Eye (tissue), 1 donor: Measurements from ENCODE around the gene PPARA.

Experiments used
- DNase-seq: peaks from one replicate; pipeline ENCODE4 v3.0.0-alpha.2; 2015

PPARA gene

DNA sequence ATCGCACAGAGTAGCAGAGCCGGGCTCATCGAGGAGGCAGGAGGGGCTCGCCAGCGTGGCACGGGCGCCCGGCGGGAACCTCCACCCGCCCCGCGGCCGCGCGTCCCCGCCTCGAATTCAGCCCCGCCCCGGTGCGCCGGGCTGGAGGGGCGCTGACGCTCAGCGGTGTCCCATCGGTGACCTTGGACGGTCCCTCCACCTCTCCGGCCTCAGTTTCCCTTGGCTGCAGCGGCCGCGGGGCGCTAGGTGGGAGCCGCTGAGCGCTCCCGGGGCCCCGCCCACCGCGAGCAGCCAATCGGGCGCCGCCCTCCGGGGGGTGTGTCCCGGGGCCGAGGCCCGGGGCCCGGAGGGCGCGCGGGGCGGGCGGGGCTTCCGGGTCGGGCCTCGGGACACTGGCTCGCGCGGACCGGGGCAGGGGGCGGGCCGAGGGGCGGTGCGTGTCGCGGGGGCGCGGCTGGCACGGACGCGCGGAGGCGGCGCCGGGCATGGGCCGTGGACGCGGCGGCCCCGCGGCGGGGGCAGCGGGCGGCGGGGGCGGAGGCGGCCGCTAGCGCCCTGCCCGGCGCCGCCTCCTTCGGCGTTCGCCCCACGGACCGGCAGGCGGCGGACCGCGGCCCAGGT lies at the start of gene PPARA:
Gene PPARA (plus strand): TSS at position 493 of the 621 bp plus-strand sequence. CDS start 47,858 bp downstream, outside the sequence.
- DNase-seq: peak; percentile 85

DNA sequence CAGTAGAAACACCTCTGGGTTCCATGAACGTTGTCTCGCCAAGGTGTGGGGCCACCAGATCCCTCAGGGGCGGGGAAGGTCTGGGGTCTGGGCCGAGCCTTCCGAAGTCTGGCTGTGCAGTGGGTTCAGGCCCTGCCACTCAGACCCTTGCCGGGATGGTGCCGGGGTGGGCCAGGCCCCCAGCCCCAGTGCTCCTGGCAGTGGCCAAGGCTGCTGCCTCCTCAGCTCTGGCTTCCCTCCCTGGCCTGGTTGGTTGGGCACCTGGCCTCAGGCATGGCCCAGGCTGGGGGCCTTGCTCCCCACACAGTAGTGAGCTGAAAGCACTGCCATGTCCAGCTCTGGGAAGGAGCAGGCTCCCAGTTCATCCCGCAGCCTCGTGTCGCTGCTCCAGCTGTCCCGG lies 48.2 kb upstream of the PPARA start:
- DNase-seq: no peak

DNA sequence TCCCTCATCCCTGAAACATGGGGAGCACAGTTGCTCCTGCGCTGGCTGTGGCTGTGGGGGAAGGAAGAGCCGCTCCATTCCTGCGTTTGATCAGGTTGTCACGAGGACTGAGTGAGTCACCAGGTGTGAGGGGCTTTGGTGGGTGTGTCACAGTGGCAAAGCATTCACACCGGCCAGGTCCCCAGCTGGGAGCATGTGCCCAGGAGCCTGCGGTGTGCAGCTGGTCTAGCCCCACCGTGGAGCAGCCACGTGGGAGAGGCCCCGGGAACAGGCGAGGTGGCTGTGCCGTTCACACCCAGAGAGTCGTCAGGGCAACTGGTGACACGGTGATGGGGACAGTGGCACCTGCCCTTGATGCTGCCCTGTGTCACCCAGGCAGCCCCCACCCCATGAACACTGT lies 47.6 kb upstream of the PPARA start:
- no peak for DNase-seq

DNA sequence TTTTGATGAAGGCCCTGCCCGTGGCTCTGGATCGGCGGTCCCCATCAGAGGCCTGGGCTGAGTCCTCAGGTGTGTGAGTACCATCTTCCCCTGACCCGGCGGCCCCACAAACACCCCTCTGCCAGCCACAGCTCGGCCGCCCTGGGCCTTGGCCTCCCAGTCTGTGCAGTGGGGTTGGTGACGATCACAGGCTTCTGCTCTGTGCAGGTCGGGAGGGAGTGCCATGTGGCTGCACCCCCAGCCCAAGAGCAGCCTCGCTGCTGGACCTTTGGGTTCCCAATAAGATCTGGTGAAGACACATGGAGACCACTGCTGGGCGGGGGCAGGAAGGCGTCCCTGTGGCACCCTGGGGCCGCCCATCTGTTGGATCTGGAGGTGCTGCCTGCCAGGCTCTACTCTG lies 47.1 kb upstream of the PPARA start:
- DNase-seq: no peak

DNA sequence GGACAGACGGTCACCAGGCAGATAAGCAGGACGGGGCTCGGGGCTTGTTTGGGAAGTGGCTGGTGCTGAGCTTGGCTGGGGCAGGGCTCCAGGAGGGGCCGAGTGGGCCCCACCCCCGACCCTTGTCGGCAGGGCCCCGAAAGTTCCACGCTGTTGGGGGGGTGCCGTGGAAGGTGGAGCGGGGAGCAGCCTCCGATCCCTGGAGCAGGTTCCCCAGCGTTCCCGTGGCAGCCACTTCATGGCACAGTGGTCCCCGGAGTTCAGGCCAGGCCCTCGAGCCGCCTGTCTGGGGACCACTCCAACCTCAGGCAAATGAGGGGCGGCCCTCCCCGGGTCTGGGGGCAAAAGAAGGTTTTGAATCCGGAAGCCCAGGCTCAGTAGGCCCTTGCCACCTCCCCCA lies 46.7 kb upstream of the PPARA start:
- DNase-seq: no peak

DNA sequence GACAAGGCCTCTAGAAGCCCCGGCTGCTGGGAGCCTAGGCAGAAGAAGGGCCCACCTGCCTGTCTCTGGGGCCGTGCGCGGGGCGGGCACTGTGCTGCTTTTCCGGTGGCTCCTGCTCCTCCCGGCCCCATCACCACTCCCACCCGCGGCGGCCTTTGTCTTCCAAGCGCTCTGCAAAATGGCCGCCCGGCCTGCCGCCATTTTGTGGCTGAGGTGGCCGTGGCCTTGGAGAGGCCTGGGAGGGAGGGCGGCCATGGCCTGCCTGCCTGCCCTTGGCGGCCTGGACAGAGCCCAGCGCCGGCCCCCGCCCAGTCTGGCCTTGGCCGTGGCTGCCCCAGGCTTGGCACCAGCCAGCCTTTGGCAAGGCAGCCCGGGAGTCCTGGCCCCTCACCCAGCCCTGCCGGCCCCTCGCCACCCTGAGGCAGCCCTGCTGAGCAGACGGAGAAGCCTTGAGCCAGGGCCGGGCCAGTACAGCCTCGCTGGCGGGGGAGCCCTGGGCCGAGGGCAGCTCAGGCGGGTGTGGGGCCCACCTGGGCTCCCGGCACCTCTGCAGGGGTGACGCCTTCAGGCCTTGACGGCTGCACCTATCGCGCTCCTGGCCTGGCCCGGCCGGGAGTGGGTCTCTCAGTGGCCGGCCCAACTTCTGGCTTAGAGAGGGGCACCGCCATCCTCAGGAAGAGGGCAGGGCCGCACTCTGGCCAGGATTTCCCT lies 46.0 kb upstream of the PPARA start:
- DNase-seq: no peak

DNA sequence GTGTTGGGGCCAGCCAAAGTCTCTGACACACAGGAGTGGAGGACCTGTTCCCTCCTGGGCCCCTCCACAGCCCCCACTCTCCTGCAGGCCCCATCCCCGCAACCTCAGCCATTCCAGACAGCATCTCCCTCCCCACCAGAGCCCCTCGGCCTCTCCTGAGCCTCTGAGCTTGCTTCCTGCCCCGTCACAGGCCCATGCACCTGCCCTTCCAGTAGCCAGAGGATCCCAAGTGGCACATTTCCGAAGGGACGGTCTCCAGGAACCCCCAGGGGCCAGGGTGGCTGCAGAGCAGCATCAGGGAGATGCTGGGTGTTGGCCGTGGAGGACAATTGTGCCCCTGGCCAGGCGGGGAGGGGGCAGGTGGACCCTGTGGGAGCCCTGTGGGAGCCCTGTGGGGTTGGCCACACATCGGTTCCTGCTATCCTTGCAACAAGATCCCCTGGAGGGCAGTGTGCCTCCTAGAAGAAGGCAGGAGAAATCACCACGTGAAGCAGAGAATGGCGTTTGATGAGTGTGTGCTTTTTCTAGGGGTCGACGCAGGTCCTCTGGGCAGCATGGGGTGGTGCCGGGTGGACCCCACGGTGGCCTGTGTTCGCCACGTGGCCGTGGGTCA lies 45.3 kb upstream of the PPARA start:
- DNase-seq: no peak

DNA sequence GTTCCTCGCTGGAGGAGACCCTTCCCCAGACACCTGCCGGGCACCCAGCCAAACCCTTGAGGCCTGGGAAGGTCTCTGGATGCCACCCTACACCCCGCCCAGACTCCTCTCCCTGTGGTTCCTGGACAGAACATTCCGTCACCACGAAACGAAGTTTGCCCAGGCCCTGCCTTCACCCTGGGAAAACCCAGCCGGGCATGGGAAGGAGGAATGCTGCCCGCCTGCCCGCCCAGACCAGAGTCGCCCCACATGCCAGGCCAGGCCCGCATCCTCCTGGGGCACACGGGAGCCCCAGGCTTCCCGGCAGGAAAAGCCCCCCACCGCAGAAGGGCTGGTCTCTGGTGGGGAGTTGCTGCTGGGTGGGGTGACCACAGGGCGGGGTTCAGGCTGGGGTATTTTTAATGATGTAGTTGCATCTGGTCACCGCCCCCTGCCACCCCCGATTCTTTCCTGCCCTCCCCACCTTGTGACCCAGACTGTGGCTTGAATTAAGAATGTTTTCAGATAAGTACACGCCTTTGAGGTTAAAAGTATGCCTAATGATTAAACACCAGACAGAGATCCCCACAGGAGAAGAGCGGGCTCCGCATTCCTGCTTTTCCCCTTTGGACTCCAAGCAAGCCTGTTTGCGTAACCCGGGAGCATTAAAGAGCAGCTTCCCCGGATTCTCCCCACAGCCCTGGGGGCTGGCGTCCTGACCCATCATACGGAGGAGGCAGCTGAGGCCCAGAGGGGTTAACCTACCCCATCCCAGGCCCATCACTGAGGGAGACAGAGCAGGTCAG lies 44.6 kb upstream of the PPARA start:
- DNase-seq: no peak

DNA sequence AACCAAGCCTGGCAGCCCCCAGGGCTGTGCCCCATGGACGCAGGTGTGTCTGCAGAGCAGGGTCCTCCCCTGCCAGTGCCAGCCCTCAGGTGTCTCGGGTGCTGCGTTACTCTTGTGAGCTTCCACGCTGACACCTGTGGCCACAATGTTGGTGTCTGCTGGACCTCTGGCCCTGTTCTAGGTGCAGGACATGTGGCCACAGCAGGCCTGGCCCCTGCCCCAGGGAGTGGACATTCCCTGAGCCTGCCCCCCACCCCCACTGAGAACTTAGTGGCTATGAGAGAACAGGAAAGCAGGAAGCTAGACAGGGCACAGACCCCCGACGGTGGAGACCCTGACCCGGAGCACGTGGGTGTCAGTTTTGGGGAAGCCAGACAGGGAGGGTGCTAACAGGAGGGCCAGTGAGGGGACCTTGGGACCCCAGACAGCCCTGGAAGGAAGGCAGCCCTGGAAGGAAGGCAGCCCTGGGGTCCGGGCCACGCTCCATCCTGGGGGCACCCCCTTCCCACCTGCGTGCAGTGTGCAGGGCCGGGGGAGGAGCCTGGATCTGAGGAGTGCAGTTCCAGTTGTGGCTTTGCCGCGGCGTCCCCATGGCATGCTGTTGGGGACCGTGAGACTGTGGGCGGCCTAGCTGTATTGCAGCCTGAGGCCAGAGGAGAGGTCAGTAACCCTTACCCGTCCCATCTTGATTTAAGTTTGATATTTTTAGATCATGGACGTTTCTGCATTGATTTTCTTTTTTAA lies 43.9 kb upstream of the PPARA start:
- no peak for DNase-seq

DNA sequence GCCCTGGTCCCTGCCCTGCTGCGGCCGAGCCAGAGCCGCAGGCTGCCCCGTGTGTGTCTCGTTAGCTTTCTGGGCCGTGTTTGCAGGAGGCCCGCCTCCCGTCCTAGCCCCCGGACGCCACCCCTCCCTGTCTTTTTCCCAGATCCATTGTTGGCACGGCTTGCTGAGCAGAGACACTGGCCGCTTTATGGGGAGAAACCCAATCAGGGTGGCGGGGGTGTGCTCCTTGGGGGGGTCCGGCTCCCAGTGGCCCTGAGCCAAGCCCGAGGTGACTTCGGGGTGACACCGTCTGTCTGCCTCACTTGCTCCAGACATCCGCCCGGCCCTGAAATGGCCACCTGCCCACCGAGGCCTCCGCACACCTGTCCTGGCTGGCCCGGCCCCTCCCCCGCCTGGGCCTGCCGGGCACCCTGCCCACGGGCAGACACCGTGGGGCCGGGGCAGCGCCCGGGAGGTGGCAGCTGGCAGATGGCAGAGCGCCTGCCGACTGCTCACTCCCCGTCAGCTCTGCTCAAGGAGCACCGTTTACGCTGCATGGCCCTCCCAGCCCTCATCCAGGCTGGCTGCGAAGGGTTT lies 43.1 kb upstream of the PPARA start:
- peak; percentile 33 for DNase-seq

DNA sequence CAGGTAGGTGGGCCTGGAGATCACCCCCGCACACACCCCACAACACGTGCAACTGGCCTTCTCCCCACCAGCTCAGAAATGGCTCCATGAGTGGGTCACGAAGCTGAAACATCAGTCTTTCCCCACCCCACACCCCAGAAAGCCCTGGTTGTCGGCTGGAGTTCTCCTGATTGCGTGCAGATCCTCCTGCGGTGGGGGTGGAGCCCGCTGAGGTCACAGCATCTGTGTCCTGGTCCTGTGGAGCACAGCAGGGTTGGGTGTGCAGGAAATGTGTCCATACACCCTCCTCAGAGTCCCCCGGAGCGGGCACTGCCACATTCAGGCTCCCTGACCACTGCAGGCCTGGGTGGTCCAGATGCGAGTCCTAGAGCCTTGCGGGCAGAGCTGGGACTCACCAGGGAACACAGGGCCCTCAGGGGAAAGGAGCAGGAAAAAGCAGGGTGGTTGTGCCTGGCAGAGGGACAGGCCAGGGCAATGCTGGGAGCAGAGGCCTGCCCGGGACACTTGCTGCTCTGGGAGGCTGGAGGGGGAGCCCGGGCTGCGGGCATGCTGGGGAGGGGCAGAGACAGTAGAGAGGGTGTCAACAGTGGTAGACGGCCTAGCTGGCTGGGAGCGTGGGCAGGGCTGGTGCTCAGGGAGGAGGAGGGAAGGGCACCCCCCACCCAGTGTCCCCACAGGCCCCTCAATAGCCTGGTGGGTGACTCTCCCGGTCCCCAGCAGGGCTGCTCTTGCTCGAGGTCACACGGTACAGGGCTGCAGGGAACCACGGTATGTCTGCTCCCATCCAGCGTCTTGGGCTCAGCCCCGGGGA lies 42.4 kb upstream of the PPARA start:
- DNase-seq: no peak

DNA sequence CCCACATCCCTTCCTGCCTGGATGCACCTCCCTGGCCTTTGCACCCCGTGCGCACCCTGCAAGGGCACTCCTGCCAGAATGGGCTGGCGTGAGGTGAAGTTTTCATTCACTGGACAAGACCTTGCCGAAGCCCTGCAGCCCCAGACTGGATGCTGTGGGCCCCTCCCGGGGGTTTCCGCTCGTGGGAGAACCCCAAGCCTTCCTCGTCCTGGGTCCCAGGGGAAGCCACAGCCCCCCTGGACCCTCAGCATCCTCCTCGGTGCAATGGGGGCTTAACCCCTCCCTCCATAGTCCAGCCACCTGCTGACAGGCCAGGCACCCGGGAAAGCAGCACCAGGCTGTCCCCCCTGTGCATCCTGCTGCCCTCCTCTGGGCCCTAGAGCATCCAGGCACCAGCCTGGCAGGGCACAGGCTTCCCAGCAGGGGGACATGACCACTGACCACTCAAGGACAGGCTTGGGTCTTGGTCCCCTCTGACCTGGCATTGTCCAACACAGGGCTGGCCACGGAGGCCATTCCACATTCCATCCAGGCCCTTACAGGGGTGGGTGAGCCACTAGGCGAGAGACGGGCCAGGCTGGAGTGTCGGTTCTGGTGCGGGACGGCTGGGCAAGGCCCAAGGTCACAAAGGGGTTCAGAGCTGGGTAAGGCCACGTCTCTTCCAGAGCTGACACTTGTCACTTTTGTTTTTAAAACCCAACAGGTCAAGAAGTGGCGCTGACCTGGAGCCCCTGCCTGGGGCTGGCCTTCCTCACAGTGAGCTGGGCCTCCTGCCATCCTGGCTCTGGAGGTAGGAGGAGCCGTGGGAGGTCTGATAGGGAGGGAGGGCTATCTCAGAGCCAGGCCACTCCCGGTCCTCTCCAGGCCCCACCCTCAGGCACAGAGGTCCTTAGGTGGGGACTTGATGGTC lies 41.5 kb upstream of the PPARA start:
- no peak for DNase-seq

DNA sequence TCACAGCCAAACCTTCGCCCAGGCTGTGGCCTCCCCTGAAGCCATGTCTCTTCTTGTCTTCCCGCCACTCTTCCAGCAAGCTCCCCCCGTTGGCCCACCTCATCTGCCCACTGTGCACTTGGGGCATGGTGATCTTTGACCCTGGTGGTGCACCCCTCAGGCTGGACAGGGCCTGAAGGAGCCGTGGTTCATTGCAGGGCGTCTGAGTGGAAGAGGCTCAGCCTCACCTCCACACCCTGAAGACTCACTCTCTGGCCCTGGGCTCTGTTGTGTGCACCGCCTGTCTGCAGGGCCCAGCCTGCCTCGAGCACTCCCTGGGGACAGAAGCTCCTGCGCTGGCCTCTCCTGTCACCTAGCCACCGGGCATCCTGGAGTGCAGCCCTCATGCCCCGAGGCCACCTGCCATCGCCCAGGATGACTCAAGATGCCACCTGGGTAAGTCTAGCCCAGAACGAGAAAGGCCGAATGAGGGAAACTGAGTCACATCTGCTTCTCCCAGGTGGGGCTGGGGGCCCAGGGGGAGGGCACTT lies 40.8 kb upstream of the PPARA start:
- no peak for DNase-seq

DNA sequence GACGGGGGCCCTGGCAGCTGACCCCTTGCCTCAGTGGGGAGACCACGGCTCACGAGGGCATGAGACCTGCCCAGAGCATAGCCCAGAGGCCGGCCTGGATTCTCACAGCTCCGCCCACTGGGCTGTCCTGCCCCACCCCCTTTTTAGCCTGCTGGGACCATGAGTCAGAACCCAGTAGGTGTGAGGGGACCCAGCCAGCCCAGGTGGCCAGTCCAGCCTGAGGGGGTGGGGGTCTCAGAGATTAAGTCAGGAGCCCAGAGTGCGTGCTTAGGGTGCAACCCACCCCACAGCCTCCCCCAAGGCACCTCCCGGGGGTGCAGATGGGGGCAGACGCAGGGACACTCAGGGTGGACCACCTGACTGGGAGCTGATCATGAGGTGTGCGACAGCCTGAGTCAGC lies 40.1 kb upstream of the PPARA start:
- DNase-seq: no peak

DNA sequence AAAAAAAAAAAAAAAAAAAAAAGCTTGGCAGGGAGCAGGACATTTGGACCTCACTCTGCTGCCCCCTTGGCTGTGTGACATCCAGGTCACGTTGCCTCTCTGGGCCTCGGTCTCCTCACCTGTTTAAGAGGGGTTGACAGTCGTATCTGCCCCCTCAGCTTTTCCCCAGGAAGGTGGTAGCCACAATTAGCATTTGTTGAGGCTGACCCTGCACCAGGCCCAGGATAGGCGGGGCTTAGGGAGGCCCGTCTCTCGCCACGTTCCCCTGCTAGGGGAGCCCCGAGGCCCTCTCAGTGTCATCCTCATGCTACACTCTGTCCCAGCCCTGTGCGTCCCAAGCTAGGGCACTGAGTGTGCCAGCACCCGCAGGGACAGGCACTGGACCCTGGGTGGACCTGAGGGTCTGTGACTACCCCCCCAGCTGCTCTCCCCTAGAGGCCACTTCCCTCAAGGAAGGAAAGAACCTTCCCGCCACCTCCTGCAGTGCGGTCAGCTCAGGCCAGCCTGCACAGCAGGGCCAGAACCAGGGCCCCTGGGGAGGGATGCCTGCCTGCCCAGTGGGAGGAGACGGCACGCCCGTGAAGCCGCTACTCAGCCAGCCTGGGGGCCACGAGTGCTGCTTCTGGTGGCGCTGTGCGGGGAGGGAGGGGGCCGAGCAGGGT lies 38.5 kb upstream of the PPARA start:
- DNase-seq: peak; percentile 42

DNA sequence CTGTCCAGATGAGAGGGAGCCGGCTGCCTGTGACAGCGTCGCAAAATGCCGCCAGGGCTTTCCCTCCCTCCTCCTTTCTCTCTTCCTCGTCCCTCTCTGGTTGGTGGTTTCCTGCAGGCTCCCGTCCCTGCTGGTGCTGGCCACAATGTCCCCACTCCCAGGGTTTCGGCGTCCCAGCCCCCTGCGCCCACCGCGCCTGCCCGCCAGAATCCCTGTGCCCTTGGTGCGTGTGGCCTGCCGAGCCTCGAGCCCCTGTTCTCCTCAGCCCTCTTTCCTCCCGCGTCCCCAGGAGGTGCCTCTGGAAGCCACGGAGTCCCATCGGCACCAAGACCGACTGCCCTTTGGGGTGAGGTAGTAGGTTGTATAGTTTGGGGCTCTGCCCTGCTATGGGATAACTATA lies 37.9 kb upstream of the PPARA start:
- no peak for DNase-seq

DNA sequence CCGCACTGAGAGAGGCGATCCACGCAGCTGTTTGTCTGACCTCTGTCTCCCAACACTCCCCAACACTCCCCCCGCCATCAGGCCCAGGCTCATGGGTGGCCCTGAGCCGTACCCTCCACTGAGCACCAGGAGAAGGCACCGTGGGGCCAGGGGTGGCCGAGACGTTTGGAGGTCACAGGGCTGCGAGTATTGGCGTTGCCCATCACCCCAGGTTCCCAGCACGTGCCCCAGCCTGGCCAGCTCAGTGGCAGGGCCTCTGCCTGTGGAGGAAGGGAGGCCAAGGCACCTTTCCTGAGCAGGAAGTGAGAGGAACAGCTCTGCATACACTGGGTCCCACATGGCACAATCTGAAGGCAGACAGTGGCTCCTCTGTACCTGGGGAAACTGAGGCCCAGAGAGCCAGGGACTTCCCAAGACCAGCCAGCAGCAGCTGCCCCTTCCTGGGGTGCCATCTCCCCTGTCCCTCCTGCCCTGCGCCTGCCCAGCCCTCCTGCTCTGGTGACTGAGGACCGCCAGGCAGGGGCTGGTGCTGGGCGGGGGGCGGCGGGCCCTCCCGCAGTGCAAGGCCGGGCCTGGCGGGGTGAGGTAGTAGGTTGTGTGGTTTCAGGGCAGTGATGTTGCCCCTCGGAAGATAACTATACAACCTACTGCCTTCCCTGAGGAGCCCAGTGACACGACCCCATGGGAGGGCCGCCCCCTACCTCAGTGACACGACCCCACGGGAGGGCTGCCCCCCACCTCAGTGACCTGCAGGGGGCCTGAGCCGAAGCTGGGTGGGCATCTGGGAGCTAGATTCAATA lies 37.0 kb upstream of the PPARA start:
- DNase-seq: no peak

DNA sequence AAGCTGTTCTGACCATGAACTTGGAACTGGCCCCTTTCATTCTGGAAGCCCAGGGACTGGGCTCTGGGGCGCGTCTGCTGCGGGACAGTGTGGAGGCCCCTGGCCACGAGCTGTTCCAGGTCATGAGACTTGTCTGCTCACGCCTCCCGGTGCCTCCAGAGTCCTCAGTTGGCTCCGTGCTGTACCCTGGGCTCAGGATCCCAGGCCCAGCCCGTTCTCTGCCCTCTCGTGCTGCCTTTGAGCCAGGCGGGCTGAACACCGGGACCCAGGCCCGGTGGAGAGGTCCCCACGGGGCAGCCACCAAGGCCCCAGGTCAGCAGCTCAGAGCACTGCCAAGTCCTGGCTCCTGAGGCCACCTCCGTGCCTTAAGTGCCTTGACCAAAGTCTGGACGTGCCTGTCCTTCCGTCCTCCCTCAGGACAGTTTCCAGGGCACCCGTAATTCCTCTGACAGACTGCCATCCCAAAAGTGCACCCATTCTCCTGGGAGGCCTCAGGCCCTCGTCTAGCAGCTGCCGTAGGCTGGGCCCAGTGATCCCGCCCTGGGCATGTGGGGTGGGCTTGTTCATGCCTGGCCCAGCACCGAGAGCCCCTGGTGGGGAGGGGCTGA lies 36.3 kb upstream of the PPARA start:
- no peak for DNase-seq
